Raji (cell line): ENCODE measurements around the gene FAM186B.
"Not testable (repeated sequence)": the region's sequence is repeated elsewhere in the genome, so short reads cannot be mapped to it uniquely, and the experiment has no call there.

Experiments used
- POLR2A ChIP-seq: IDR thresholded peaks from 2 replicates; pipeline ENCODE4 v1.6.1; 2011; ENCODE audit warnings: low read depth, low read length, control low read depth; ENCODE audit not compliant: insufficient read depth

Gene FAM186B, protein sequence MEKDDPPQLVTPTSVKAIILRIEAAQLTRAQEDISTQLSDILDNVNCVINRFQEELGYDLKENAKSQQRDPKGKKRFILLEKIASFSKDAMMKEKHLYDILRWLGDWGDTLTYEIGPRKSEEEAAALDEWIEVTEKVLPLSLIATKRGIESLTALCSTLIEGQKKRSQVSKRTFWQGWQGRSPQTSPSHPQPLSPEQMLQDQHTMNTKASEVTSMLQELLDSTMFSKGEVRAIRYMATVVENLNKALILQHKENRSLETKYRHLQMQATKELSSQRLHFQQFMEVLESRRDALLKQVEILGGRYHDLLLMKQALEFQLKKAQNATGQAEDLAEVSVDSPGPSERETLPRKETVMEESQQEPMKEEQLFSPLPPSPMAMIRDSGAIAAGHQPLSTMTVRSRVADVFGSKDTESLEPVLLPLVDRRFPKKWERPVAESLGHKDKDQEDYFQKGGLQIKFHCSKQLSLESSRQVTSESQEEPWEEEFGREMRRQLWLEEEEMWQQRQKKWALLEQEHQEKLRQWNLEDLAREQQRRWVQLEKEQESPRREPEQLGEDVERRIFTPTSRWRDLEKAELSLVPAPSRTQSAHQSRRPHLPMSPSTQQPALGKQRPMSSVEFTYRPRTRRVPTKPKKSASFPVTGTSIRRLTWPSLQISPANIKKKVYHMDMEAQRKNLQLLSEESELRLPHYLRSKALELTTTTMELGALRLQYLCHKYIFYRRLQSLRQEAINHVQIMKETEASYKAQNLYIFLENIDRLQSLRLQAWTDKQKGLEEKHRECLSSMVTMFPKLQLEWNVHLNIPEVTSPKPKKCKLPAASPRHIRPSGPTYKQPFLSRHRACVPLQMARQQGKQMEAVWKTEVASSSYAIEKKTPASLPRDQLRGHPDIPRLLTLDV

DNA sequence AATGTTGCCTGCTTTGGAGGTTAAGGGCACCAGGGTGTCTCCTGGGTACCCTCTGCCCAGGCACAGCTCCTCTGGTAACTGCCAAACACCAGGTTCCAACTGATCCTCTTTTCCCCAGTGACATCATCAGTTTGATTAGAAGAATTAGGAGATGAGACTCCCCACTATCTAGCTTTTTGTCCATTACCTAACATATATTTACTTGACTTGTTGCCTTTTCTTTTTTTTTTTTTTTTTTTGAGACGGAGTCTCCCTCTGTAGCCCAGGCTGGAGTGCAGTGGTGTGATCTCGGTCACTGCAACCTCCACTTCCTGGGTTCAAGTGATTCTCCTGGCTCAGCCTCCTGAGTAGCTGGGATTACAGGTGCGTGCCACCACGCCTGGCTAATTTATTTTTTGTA is at the start of gene FAM186B:
TSS of gene FAM186B (minus strand) at position 101 of the 400 bp plus-strand sequence. CDS start 162 bp downstream, outside the sequence.
- not testable (repeated sequence) for TF ChIP-seq POLR2A

DNA sequence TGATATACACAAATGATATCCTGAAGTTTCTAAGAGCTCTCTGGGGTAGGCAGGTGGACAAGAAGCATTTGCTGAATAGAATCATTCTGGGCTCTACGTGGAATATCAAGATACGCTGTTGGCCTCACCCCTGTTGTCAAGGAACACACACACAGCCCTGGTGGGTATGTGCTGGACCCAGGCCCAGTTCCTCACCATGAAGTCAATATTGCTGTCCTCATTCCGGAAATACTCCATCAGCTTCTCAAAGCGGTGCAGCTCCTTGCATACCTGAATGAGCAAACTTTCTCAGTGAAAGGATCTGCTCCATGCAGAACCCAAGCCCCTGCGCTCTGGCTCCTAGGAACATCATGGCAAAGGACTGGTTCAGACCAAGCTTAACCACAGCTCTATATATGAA is 49.3 kb upstream of the FAM186B start:
- no peak for TF ChIP-seq POLR2A

DNA sequence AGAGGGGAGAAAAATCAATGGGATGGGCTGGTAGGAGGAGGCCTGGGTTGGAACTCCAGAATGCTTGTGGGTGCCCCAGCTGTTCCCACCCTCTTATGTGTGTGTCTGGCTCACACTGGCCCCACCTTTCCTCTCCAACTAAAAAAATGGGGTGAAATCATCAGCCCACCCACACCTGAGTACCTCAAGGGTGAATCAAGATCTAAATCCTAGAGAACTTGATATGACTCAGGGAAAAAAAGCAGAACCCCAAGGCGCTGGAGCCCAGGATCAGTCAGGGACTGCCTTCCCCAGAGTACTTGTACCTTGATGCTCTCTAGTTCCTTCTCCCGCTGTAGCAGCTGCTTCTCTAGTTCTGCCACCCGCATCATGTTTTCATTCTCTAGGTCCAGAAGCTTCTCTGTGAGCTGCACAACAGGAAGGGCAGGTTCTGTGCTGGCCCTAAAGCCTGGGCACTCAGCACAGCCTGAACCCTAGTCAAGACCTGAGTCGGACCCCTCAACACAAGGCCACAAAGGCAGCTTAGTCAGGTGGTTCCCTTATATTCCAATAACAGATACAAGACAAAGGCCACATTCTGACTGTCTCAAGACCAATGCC is 47.6 kb upstream of the FAM186B start:
- TF ChIP-seq POLR2A, result no peak

DNA sequence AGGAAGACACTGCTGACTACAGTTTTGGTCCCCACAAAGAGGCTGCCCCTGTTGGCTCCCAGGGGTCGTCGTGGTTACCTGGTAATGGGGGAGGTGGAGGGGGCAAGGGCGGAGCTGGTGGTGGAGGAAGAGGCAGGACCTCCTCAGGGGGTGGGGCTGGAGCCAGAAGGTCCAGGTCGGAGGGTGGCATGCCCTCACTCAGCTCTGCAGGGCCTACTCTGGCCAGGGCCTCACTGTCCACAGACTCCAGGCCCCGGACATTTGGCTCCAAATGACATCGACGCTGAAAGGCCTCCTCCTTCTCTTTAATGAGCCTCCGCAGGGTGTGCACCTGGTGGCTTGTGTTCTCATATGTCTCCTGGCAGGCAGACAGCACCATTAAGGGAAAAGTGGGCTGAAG is 46.4 kb upstream of the FAM186B start:
- no peak for TF ChIP-seq POLR2A

DNA sequence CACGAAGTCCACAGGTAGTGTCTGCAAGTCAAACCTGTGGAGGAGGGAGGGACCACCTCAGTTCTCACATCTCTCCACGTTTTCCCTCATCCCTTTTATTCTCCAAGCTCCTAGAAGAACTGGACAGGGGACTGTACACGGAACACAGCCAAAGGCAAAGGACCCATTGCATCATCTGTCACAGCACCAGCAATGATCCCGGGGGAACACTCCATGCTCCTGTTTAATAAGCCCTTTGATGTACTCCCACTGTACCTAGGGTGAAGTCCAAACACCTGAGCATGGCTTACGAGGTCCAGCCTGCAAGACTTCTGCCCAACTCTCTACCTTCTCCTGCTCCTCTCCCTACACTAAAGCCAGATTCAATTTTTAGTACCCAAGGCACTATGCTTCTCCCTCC is 44.5 kb upstream of the FAM186B start:
- TF ChIP-seq POLR2A, result no peak

DNA sequence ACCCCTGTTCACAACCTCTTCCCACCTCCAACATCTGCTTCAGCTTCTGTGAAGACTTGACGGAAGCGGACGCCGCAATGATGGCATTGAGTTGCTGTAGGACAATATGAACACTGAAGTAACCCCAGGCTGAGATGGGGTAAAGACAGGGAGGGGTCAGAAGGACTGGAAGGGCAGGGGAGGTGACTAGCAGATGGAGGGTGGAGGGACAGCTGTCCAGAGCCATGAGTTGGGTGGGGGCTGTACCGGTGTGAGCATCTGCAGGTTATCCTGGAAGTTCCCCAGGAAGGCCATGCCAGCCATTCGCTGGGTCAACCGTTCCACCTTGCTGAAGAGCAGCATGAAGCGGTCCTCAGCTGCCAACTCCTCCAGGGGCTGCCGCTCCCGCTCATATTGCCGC is 44.0 kb upstream of the FAM186B start:
- no peak for TF ChIP-seq POLR2A

DNA sequence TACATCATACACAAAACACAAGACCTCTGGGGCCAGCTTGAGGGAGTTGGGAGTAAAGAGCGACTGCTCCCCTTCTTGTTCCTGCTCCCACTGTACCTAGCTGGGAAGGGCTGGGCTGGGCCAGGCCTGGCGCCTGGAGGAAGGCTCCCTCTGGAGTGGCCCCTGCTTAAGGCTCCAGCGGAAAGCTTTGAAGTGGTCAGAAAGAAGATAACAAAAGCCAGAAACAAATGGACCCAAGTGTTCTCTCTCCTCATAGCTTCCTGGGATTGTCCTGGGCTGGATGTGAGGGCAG is 43.2 kb upstream of the FAM186B start:
- TF ChIP-seq POLR2A, result no peak

DNA sequence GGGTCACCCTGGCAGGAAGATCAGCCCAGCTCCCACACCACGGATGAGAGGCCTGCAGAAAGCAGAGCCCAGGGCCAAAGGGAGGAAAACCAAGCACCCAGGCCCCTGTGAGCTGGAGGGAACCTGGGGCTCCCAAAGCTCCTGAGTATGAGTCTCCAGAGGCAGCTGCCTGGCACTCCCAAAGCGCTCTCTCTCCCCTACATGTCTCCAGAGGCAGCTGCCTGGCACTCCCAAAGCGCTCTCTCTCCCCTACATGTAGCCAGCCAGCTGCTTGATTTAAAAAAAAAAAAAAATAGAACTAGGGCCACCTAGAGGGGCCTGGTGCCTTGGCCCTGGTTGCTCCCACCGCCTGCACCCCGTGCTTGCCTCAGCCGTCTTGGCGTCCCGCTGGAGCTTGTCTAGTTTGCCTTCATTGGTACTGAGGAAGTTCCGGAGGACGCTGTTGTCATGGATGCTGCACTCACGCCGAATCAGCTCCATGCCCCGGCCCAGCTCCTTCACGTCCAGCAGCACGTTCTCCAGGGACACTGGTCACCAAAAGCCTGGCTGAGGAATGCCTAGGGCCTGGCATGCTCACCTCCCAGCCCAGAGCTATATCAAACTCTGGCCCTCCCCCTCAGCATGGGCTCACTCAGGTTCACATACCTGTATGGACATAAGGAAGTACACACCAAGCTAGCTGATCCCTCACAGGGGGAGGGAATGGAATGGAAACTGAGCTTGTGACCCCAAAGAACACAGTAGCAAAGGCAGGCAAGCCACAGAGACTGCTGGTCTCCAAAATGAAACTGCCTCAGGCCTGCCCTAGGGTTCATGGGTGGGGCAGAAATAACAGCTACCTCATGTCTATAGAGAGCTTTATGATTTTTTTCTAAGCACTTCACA is 42.6 kb upstream of the FAM186B start:
- no peak for TF ChIP-seq POLR2A

DNA sequence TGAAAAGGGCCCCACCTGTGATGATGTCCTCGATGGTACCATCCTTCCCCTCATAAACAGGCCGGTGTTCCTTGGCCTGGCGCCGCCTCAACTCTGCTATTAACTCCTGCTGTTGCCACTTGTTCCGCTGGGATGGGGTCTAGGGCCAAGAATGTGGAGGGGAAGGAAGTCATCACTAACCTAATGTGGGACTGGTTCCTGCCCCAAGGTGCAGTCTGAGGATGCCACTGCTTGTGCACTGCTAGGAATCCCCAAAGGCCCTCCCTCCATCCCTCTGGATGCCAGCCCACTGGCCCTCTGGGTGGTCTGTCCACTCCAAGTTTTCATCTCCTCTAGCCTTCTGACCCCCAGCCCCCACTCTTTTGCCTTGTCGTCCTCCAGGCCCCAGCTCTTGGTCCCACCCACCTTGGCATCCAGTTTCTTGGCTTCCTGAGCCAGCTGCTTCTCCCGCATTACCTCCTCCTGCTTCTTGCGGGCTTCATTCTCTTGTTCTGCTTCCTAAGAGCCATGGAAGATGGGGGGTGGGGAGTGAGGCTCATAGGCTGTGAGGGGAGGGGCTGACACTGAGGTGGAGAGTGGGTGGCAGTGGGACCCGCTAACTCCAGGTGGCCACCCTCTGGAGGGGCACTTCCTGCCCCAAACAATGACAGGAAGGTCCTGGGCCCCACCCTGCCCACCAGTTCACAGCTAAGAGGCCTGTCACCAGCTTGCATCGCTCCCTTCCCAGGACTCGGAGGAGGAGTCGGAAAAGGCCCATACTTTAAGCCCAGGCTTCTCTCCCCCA is 41.6 kb upstream of the FAM186B start:
- TF ChIP-seq POLR2A, result no peak

DNA sequence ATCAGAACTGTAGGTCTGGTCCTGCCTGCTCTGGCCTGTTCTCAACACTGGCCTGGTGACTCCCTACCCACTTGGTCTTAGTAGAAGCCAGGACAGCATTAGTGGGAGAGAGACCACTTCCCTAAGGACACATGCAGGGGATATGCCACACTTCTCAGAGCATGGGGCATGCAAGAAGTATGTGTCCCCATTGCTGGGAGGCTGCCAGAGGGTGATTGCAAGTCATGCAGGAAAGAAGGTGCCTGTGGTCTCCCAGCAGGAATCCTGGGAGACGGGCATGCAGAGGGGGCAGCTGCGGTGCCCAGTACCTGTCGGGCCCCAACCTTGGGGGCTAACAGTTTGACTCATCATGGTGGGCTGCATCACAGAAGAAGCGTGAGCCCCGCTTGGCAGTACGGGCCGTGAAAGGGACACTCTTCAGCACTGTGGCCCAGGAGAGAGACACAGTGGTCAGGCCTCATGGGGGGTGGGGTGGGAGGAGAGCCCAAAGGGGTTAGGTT is 40.9 kb upstream of the FAM186B start:
- TF ChIP-seq POLR2A, result no peak

DNA sequence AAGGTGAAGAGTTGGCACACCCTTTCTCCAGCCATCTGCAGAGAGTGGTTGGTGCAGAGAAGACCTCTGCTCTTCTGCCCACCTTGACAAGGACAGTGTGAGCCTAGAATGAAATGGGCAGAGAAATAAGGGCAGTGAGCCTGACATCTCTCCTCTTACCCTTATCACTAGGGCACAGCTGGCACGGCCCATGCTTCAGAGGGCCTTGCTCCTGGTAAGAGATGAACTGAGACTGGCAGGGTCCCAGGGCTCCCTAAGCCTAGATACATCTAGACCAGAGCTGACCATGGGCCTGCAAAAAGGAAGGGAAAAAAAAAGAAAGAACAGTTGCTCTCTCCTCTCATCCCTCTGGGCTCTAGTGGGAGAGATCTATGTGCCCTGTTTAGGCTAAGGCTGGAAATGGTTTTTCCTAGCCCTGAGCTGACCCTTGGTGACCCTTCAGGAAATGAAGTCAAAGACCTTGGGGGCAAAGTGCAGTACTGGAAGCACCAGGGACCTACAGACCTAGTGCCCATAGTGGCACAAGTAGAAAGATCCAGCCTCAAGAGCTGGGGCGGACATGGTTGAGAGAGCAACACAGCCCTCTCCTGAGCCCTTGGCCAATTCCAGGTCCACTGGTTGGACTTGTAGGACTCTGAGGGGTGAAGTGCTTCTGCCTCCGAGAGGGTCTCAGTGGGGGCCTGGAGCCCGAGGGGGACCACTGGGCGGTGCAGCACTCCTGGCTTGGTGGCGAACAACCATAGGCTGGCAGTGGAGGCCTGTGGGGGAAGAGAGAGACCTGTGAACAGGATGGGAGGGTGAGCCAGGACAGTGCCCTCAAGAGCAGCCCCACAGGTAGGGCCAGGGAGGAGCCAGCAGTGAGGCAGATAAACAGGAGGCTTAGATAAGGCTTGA is 40.0 kb upstream of the FAM186B start:
- TF ChIP-seq POLR2A, result no peak

DNA sequence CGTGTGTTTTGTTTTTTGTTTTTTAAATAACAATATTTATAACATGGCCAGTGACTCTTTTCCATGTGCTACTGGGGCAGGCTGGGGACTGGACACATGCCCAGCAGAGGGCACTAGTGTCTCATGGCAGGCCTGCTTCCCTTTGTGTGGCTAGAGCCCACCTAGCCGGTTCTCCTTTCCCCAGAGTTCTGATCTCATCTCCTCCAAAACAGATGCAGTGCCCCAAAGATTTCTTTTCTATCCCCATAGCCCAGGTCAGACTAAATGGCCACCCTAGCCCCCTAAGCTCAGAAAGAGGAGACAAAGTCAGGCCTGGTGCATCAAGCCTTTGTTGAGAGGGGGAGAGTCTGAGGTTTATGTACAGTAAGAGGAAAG is 39.2 kb upstream of the FAM186B start:
- TF ChIP-seq POLR2A, result no peak

DNA sequence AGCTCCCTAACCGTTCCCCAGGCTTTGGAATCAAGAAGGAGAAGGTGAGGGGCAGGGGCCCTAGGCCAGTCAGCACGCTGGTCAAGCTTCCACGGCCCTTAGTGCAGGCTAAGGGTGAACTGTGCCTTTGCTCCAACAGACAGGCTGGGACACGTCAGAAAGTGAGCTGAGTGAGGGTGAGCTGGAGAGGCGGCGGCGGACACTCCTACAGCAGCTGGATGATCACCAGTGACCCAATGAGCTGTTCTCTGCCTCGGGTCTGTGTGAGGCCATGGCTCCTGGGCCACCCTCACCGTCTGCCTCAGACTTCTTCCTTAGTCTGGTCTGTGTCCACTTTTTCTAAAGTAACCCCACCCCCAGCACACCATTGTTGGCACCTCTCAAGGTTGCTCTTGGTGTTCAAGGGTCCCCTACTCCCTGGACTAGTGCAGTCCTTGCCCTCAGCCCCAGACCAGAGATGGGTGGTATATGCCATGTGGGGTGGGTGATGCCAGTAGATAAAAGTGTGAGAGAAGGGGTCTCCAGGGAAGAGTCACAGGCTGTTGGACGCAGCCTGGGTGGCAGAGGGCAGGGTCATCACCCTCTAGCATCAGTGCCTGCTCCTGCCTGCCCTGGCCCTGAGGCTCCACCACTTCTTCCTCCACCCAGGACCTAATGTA is 38.7 kb upstream of the FAM186B start:
- no peak for TF ChIP-seq POLR2A

DNA sequence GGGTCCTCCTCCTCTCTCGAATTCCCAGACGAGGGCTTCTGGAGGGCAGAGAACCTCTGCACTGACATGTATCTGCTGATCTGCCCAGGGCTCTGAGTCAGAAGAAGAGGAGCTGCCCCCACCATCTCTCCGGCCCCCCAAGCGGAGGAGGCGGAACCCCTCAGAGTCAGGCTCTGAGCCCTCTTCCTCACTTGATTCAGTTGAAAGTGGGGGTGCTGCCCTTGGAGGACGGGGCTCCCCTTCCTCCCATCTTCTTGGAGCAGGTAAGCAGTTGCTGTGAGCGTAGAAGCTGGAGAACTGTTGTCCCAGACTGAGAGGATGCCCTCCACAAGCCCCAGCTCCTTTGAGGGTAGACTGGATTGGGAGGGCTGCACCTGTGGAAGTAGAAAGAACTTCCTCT is 37.7 kb upstream of the FAM186B start:
- TF ChIP-seq POLR2A, result no peak
